ENCODE data around the gene CPAMD8.
A peak's percentile ranks its signal among the peaks of the same experiment; 100 is the strongest.
"Not testable (repeated sequence)": the region's sequence is repeated elsewhere in the genome, so short reads cannot be mapped to it uniquely, and the experiment has no call there.

Gene CPAMD8

DNA sequence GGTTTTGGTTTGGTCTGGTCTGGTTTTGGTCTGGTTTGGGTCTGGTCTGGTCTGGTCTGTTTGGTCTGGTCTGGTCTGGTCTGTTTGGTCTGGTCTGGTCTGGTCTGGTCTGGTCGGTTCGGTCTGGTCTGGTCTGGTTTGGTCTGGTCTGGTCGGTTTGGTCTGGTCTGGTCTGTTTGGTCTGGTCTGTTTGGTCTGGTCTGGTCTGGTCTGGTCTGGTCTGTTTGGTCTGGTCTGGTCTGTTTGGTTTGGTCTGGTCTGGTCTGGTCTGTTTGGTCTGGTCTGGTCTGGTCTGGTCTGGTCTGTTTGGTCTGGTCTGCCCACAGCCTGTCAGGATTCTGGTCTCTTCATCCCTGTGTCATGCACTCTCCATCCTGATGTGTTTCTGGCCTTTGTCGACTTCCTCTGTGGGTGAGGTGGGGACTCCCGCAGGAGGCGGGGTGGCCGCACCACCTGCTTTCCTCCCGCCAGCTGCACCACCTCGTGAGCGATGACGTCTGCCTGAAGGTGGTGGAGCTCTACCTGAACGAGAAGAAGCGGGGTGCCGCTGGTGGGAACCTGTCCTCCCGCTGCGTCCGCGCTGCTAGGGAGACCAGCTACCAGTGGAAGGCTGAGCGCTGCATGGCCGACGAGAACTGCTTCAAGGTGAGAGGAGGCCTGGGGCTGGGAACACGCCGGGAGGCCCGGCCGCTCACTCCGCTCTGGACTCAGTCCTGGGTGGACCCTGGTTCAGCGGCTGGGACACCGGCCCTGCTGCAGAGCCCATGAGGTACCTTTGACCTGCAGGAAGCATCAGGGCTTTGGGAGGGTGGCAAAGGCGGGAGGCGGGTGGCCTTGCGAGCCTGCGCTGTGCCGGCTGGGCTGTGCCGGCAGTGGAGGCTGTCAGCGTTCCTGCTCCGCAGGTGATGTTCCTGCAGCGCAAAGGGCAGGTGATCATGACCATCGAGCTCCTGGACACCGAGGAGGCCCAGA is 150.7 kb downstream of the CPAMD8 start:
- WGBS: 97% methylated on average over 39 of the region's 39 CpGs
- Histone ChIP-seq H2BK5ac (ENCODE audit: low read depth, low read length, poor library complexity, severe bottlenecking) (no peak overlapping the region), H3K27ac (ENCODE audit: low read length, poor library complexity, severe bottlenecking) (no peak overlapping the region), H3K4me3 (ENCODE audit: insufficient read depth in 1 of 2, low read depth in 1 of 2, low read length in 2 of 2) (peak overlapping the region in 1 of 2 experiments; percentile 16), H3K27me3 (ENCODE audit: control insufficient read depth in 1 of 2, insufficient read depth in 1 of 2, low read length in 2 of 2) (no peaks in the 10 kb centered on the region), H3K23ac (ENCODE audit: low read length in 2 of 2) (no peak overlapping the region), H2BK120ac (ENCODE audit: low read depth, low read length) (no peak overlapping the region), H3K14ac (ENCODE audit: low read length in 2 of 2) (no peak overlapping the region), H4K8ac (ENCODE audit: low read length) (no peak overlapping the region), H4K91ac (ENCODE audit: low read length) (peak overlapping the region; percentile 62), H3K36me3 (ENCODE audit: control insufficient read depth in 1 of 2, insufficient read depth in 2 of 2, low read depth in 1 of 2, low read length in 2 of 2) (peaks cover 79 to 83% of the 10 kb centered on the region in 2 experiments), H3K9me3 (ENCODE audit: control insufficient read depth, low read length) (no peaks in the 10 kb centered on the region), H2AFZ (ENCODE audit: low read depth, low read length) (no peak overlapping the region), H3K18ac (ENCODE audit: low read depth in 1 of 2, low read length in 2 of 2) (no peak overlapping the region), H3K4ac (ENCODE audit: low read depth in 1 of 2, low read length in 2 of 2) (no peak overlapping the region), H2BK12ac (ENCODE audit: low read length in 2 of 2) (no peak overlapping the region), H2BK15ac (ENCODE audit: low read depth, poor library complexity, severe bottlenecking) (no peak overlapping the region), H3K4me1 (ENCODE audit: control insufficient read depth, insufficient read depth, low read depth, low read length) (peaks cover 17% of the 10 kb centered on the region), H2AK5ac (ENCODE audit: low read length, severe bottlenecking) (no peak overlapping the region), H3K4me2 (ENCODE audit: low read length, poor library complexity, severe bottlenecking) (no peak overlapping the region), H3K79me1 (replicated peaks; ENCODE audit: low read length, poor library complexity, severe bottlenecking) (peaks cover 48% of the 10 kb centered on the region), H3K9ac (ENCODE audit: low read length) (no peak overlapping the region)
- DNase-seq: no peak

DNA sequence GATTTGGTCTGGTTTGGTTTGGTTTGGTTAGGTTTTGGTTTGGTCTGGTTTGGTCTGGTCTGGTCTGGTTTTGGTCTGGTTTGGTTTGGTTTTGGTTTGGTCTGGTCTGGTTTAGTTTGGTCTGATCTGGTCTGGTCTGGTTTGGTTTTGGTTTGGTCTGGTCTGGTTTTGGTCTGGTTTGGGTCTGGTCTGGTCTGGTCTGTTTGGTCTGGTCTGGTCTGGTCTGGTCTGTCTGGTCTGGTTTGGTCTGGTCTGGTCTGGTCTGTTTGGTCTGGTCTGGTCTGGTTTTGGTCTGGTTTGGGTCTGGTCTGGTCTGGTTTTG is 151.7 kb downstream of the CPAMD8 start:
- H2BK15ac ChIP-seq (ENCODE audit: low read depth, poor library complexity, severe bottlenecking); H3K4me3 ChIP-seq (ENCODE audit: insufficient read depth in 1 of 2, low read depth in 1 of 2, low read length in 2 of 2); H2AFZ ChIP-seq (ENCODE audit: low read depth, low read length); H3K9me3 ChIP-seq (ENCODE audit: control insufficient read depth, low read length); H4K8ac ChIP-seq (ENCODE audit: low read length); H2BK12ac ChIP-seq (ENCODE audit: low read length in 2 of 2); H3K9ac ChIP-seq (ENCODE audit: low read length); H3K27me3 ChIP-seq (ENCODE audit: control insufficient read depth in 1 of 2, insufficient read depth in 1 of 2, low read length in 2 of 2); H2BK5ac ChIP-seq (ENCODE audit: low read depth, low read length, poor library complexity, severe bottlenecking); H3K27ac ChIP-seq (ENCODE audit: low read length, poor library complexity, severe bottlenecking); H3K14ac ChIP-seq (ENCODE audit: low read length in 2 of 2); H2AK5ac ChIP-seq (ENCODE audit: low read length, severe bottlenecking); H2BK120ac ChIP-seq (ENCODE audit: low read depth, low read length); H3K4me2 ChIP-seq (ENCODE audit: low read length, poor library complexity, severe bottlenecking); H3K23ac ChIP-seq (ENCODE audit: low read length in 2 of 2); H4K91ac ChIP-seq (ENCODE audit: low read length); H3K4ac ChIP-seq (ENCODE audit: low read depth in 1 of 2, low read length in 2 of 2); DNase-seq: not testable (repeated sequence)
- Histone ChIP-seq H3K4me1 (ENCODE audit: control insufficient read depth, insufficient read depth, low read depth, low read length) (peaks cover 17% of the 10 kb centered on the region), H3K18ac (ENCODE audit: low read depth in 1 of 2, low read length in 2 of 2) (peak overlapping the region in 1 of 2 experiments; percentile 41), H3K79me1 (replicated peaks; ENCODE audit: low read length, poor library complexity, severe bottlenecking) (peaks cover 51% of the 10 kb centered on the region), H3K36me3 (ENCODE audit: control insufficient read depth in 1 of 2, insufficient read depth in 2 of 2, low read depth in 1 of 2, low read length in 2 of 2) (peaks cover 80 to 82% of the 10 kb centered on the region in 2 experiments)

GRCh38 chr19:16874250-16874977 is 152.2 kb downstream of the CPAMD8 start:
- peaks cover 77 to 82% of the 10 kb centered on the region in 2 experiments for H3K36me3 ChIP-seq (ENCODE audit: control insufficient read depth in 1 of 2, insufficient read depth in 2 of 2, low read depth in 1 of 2, low read length in 2 of 2)
- no peak overlapping the region for H4K91ac ChIP-seq (ENCODE audit: low read length)
- H3K4me3 ChIP-seq (ENCODE audit: insufficient read depth in 1 of 2, low read depth in 1 of 2, low read length in 2 of 2): no peak overlapping the region
- no peaks in the 10 kb centered on the region for H3K27me3 ChIP-seq (ENCODE audit: control insufficient read depth in 1 of 2, insufficient read depth in 1 of 2, low read length in 2 of 2)
- H3K79me1 ChIP-seq (replicated peaks; ENCODE audit: low read length, poor library complexity, severe bottlenecking): peaks cover 53% of the 10 kb centered on the region
- H3K4ac ChIP-seq (ENCODE audit: low read depth in 1 of 2, low read length in 2 of 2): peak overlapping the region in 1 of 2 experiments; percentile 24
- no peak overlapping the region for H2BK15ac ChIP-seq (ENCODE audit: low read depth, poor library complexity, severe bottlenecking)
- no peak for DNase-seq
- H2AK5ac ChIP-seq (ENCODE audit: low read length, severe bottlenecking): no peak overlapping the region
- no peak overlapping the region for H3K23ac ChIP-seq (ENCODE audit: low read length in 2 of 2)
- H3K9me3 ChIP-seq (ENCODE audit: control insufficient read depth, low read length): no peaks in the 10 kb centered on the region
- no peak overlapping the region for H2AFZ ChIP-seq (ENCODE audit: low read depth, low read length)
- peaks cover 17% of the 10 kb centered on the region for H3K4me1 ChIP-seq (ENCODE audit: control insufficient read depth, insufficient read depth, low read depth, low read length)
- H4K8ac ChIP-seq (ENCODE audit: low read length): no peak overlapping the region
- peak overlapping the region in 1 of 2 experiments; percentile 45 for H2BK12ac ChIP-seq (ENCODE audit: low read length in 2 of 2)
- no peak overlapping the region for H3K9ac ChIP-seq (ENCODE audit: low read length)
- no peak overlapping the region for H3K4me2 ChIP-seq (ENCODE audit: low read length, poor library complexity, severe bottlenecking)
- no peak overlapping the region for H3K27ac ChIP-seq (ENCODE audit: low read length, poor library complexity, severe bottlenecking)
- H2BK120ac ChIP-seq (ENCODE audit: low read depth, low read length): peak overlapping the region; percentile 42
- H2BK5ac ChIP-seq (ENCODE audit: low read depth, low read length, poor library complexity, severe bottlenecking): peak overlapping the region; percentile 10
- 94% methylated on average over 1 of the region's 1 CpG for WGBS
- H3K14ac ChIP-seq (ENCODE audit: low read length in 2 of 2): no peak overlapping the region
- H3K18ac ChIP-seq (ENCODE audit: low read depth in 1 of 2, low read length in 2 of 2): peak overlapping the region in 1 of 2 experiments; percentile 41

- H3K36me3 ChIP-seq (ENCODE audit: control insufficient read depth in 1 of 2, insufficient read depth in 2 of 2, low read depth in 1 of 2, low read length in 2 of 2): peaks cover 69 to 82% of the 10 kb centered on the region in 2 experiments
- H3K4ac ChIP-seq (ENCODE audit: low read depth in 1 of 2, low read length in 2 of 2): no peak overlapping the region
- DNase-seq: no peak
- no peaks in the 10 kb centered on the region for H3K9me3 ChIP-seq (ENCODE audit: control insufficient read depth, low read length)
- no peak overlapping the region for H3K27ac ChIP-seq (ENCODE audit: low read length, poor library complexity, severe bottlenecking)
- no peak overlapping the region for H4K91ac ChIP-seq (ENCODE audit: low read length)
- no peak overlapping the region for H3K4me2 ChIP-seq (ENCODE audit: low read length, poor library complexity, severe bottlenecking)
- no peak overlapping the region for H3K9ac ChIP-seq (ENCODE audit: low read length)
- no peak overlapping the region for H3K14ac ChIP-seq (ENCODE audit: low read length in 2 of 2)
- H3K23ac ChIP-seq (ENCODE audit: low read length in 2 of 2): no peak overlapping the region
- H2BK5ac ChIP-seq (ENCODE audit: low read depth, low read length, poor library complexity, severe bottlenecking): no peak overlapping the region
- peak overlapping the region in 1 of 2 experiments; percentile 33 for H3K18ac ChIP-seq (ENCODE audit: low read depth in 1 of 2, low read length in 2 of 2)
- H3K27me3 ChIP-seq (ENCODE audit: control insufficient read depth in 1 of 2, insufficient read depth in 1 of 2, low read length in 2 of 2): no peaks in the 10 kb centered on the region
- H2BK15ac ChIP-seq (ENCODE audit: low read depth, poor library complexity, severe bottlenecking): no peak overlapping the region
- no peak overlapping the region for H3K4me3 ChIP-seq (ENCODE audit: insufficient read depth in 1 of 2, low read depth in 1 of 2, low read length in 2 of 2)
- peaks cover 17% of the 10 kb centered on the region for H3K4me1 ChIP-seq (ENCODE audit: control insufficient read depth, insufficient read depth, low read depth, low read length)
- no peak overlapping the region for H2AFZ ChIP-seq (ENCODE audit: low read depth, low read length)
- H2BK12ac ChIP-seq (ENCODE audit: low read length in 2 of 2): peak overlapping the region in 1 of 2 experiments; percentile 54
- no peak overlapping the region for H4K8ac ChIP-seq (ENCODE audit: low read length)
- peak overlapping the region; percentile 42 for H2BK120ac ChIP-seq (ENCODE audit: low read depth, low read length)
- H2AK5ac ChIP-seq (ENCODE audit: low read length, severe bottlenecking): no peak overlapping the region
- WGBS: 99% methylated on average over 3 of the region's 3 CpGs
- H3K79me1 ChIP-seq (replicated peaks; ENCODE audit: low read length, poor library complexity, severe bottlenecking): peaks cover 56% of the 10 kb centered on the region
Observed at GRCh38 chr19:16873594-16873993, 153.0 kb downstream of the CPAMD8 start.

All from mesenchymal stem cell (in vitro differentiated cells and primary cell).